WTC11 (cell line): ENCODE measurements around the gene RECK. TPM values are rescaled to one million over a fixed set of nuclear protein-coding genes. Genes with fewer than 3 reads are reported as not detected.

ENCODE experiments used
- ATAC-seq: fragments of 200-7000 bp; cut with Tn5 transposase; 2 replicates; pipeline ENCODE4 v1.10.0; 2021; ENCODE audit warnings: mild to moderate bottlenecking, moderate library complexity
- CTCF ChIA-PET: fragments of 300-600 bp; sonication (Branson Sonifier 250); formaldehyde crosslinking; loops from one replicate; lab custom pipeline; 2021; ENCODE audit warnings: antibody characterized with exemption; lab: Charles Lee
- POLR2A ChIA-PET: fragments of 350-600 bp; sonication (Branson Sonifier 250); formaldehyde crosslinking; loops from one replicate; lab custom pipeline; 2021; ENCODE audit warnings: antibody characterized with exemption; lab: Charles Lee
- DNase-seq: peaks from one replicate; pipeline ENCODE4 v3.0.0; 2021; ENCODE audit warnings: low spot score
- H3K27ac Mint-ChIP-seq: 2 replicates; pipeline ENCODE4 v1.8.0; 2021; ENCODE audit warnings: mixed read lengths
- H3K27me3 Mint-ChIP-seq: 2 replicates; pipeline ENCODE4 v1.8.0; 2021; ENCODE audit warnings: low read depth, mild to moderate bottlenecking, moderate library complexity, mixed read lengths
- H3K36me3 Mint-ChIP-seq: 2 replicates; pipeline ENCODE4 v1.8.0; 2021; ENCODE audit warnings: mixed read lengths
- H3K4me1 Mint-ChIP-seq: 2 replicates; pipeline ENCODE4 v1.8.0; 2022; ENCODE audit warnings: mixed read lengths
- H3K4me3 Mint-ChIP-seq: 2 replicates; pipeline ENCODE4 v1.8.0; 2021; ENCODE audit warnings: mild to moderate bottlenecking, moderate library complexity, mixed read lengths
- H3K9me3 Mint-ChIP-seq: 2 replicates; pipeline ENCODE4 v1.8.0; 2021; ENCODE audit warnings: mixed read lengths
- FOXJ3 ChIP-seq: sonication (generic); formaldehyde crosslinking; IDR thresholded peaks from 2 replicates; pipeline ENCODE4 v1.9.0; 2021; ENCODE audit warnings: missing genetic modification reagents, mild to moderate bottlenecking, borderline replicate concordance
- IRF2 ChIP-seq: sonication (generic); formaldehyde crosslinking; IDR thresholded peaks from 2 replicates; pipeline ENCODE4 v1.8.0; 2022; ENCODE audit warnings: low read depth, missing genetic modification reagents, borderline replicate concordance
- JUN ChIP-seq: sonication (generic); formaldehyde crosslinking; IDR thresholded peaks from 2 replicates; pipeline ENCODE4 v1.8.0; 2023; ENCODE audit warnings: mild to moderate bottlenecking, missing genetic modification reagents
- NFE2L1 ChIP-seq: sonication (generic); formaldehyde crosslinking; IDR thresholded peaks from 2 replicates; pipeline ENCODE4 v1.8.1; 2023; ENCODE audit warnings: missing genetic modification reagents
- PREB ChIP-seq: sonication (generic); formaldehyde crosslinking; IDR thresholded peaks from 2 replicates; pipeline ENCODE4 v1.8.1; 2022; ENCODE audit warnings: mild to moderate bottlenecking, missing genetic modification reagents, moderate library complexity, borderline replicate concordance
- PRRX2 ChIP-seq: fragments of 250-450 bp; sonication (Bioruptor Pico); IDR thresholded peaks from 2 replicates; pipeline ENCODE4 v1.8.0; 2021; ENCODE audit warnings: mild to moderate bottlenecking
- ZNF121 ChIP-seq: sonication (generic); formaldehyde crosslinking; IDR thresholded peaks from 2 replicates; pipeline ENCODE4 v1.8.0; 2023; ENCODE audit warnings: missing genetic modification reagents
- total RNA-seq: library from RNA; stranded (reverse); gene quantifications from 3 replicates; pipeline ENCODE4 v1.2.3, GENCODE V29; 2021
- TF ChIP-seq, protein P1 (sequence below): sonication (generic); formaldehyde crosslinking; IDR thresholded peaks from 2 replicates; pipeline ENCODE4 v1.8.0; 2023; ENCODE audit warnings: missing genetic modification reagents, mild to moderate bottlenecking, borderline replicate concordance
- TF ChIP-seq, protein P2 (sequence below): sonication (generic); formaldehyde crosslinking; IDR thresholded peaks from 2 replicates; pipeline ENCODE4 v1.8.1; 2022; ENCODE audit warnings: low read depth, missing genetic modification reagents, borderline replicate concordance
- TF ChIP-seq, protein P3 (sequence below): sonication (generic); formaldehyde crosslinking; IDR thresholded peaks from 2 replicates; pipeline ENCODE4 v1.8.0; 2022; ENCODE audit warnings: mild to moderate bottlenecking, missing genetic modification reagents
- TF ChIP-seq, protein P4 (sequence below): sonication (generic); formaldehyde crosslinking; IDR thresholded peaks from 2 replicates; pipeline ENCODE4 v1.8.1; 2023; ENCODE audit warnings: mild to moderate bottlenecking, missing genetic modification reagents, moderate library complexity
- TF ChIP-seq, protein P5 (sequence below): sonication (generic); formaldehyde crosslinking; IDR thresholded peaks from 2 replicates; pipeline ENCODE4 v1.8.1; 2023; ENCODE audit warnings: mild to moderate bottlenecking, missing genetic modification reagents

The RECK gene
- total RNA-seq, 1 experiment from 2014 or later = 11.2 TPM

DNA sequence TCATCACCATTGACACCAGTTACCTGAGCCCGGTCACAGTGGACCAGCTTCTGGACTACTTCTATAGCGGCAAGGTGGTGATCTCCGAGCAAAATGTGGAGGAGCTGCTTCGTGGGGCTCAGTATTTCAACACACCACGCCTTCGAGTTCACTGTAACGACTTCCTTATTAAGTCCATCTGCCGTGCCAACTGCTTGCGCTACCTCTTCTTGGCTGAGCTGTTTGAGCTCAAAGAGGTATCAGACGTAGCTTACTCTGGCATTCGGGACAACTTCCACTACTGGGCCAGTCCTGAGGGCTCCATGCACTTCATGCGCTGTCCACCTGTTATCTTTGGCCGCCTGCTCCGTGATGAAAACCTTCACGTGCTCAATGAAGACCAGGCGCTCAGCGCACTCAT is 133.0 kb downstream of the RECK start (continued):
- TF ChIP-seq, protein P1, sequence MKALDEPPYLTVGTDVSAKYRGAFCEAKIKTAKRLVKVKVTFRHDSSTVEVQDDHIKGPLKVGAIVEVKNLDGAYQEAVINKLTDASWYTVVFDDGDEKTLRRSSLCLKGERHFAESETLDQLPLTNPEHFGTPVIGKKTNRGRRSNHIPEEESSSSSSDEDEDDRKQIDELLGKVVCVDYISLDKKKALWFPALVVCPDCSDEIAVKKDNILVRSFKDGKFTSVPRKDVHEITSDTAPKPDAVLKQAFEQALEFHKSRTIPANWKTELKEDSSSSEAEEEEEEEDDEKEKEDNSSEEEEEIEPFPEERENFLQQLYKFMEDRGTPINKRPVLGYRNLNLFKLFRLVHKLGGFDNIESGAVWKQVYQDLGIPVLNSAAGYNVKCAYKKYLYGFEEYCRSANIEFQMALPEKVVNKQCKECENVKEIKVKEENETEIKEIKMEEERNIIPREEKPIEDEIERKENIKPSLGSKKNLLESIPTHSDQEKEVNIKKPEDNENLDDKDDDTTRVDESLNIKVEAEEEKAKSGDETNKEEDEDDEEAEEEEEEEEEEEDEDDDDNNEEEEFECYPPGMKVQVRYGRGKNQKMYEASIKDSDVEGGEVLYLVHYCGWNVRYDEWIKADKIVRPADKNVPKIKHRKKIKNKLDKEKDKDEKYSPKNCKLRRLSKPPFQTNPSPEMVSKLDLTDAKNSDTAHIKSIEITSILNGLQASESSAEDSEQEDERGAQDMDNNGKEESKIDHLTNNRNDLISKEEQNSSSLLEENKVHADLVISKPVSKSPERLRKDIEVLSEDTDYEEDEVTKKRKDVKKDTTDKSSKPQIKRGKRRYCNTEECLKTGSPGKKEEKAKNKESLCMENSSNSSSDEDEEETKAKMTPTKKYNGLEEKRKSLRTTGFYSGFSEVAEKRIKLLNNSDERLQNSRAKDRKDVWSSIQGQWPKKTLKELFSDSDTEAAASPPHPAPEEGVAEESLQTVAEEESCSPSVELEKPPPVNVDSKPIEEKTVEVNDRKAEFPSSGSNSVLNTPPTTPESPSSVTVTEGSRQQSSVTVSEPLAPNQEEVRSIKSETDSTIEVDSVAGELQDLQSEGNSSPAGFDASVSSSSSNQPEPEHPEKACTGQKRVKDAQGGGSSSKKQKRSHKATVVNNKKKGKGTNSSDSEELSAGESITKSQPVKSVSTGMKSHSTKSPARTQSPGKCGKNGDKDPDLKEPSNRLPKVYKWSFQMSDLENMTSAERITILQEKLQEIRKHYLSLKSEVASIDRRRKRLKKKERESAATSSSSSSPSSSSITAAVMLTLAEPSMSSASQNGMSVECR = no peak
- TF ChIP-seq NFE2L1 (CRISPR knock-in tag) = no peak
- TF ChIP-seq, protein P2, sequence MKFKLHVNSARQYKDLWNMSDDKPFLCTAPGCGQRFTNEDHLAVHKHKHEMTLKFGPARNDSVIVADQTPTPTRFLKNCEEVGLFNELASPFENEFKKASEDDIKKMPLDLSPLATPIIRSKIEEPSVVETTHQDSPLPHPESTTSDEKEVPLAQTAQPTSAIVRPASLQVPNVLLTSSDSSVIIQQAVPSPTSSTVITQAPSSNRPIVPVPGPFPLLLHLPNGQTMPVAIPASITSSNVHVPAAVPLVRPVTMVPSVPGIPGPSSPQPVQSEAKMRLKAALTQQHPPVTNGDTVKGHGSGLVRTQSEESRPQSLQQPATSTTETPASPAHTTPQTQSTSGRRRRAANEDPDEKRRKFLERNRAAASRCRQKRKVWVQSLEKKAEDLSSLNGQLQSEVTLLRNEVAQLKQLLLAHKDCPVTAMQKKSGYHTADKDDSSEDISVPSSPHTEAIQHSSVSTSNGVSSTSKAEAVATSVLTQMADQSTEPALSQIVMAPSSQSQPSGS (CRISPR knock-in tag) = no peak
- TF ChIP-seq ZNF121 (CRISPR knock-in tag) = no peak
- TF ChIP-seq PRRX2 (CRISPR knock-in tag) = no peak
- no peak for TF ChIP-seq IRF2 (CRISPR knock-in tag)
- TF ChIP-seq, protein P3, sequence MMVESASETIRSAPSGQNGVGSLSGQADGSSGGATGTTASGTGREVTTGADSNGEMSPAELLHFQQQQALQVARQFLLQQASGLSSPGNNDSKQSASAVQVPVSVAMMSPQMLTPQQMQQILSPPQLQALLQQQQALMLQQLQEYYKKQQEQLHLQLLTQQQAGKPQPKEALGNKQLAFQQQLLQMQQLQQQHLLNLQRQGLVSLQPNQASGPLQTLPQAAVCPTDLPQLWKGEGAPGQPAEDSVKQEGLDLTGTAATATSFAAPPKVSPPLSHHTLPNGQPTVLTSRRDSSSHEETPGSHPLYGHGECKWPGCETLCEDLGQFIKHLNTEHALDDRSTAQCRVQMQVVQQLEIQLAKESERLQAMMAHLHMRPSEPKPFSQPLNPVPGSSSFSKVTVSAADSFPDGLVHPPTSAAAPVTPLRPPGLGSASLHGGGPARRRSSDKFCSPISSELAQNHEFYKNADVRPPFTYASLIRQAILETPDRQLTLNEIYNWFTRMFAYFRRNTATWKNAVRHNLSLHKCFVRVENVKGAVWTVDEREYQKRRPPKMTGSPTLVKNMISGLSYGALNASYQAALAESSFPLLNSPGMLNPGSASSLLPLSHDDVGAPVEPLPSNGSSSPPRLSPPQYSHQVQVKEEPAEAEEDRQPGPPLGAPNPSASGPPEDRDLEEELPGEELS (CRISPR knock-in tag) = no peak
- TF ChIP-seq FOXJ3 (CRISPR knock-in tag) = no peak
- no peak for TF ChIP-seq PREB (CRISPR knock-in tag)

DNA sequence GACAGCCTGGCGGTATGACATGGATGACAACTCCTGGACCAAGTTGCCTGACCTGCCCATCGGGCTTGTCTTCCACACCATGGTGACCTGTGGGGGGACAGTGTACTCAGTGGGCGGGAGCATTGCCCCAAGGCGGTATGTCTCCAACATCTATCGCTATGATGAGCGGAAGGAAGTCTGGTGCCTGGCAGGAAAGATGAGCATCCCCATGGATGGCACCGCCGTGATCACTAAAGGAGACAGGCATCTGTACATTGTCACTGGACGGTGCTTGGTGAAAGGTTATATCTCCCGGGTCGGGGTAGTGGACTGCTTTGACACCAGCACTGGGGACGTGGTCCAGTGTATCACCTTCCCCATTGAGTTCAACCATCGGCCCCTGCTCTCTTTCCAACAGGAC is 133.8 kb downstream of the RECK start:
- Mint-ChIP-seq H3K27ac (no peak overlapping the region), H3K36me3 (no peaks in the 10 kb centered on the region), H3K27me3 (peaks cover 3% of the 10 kb centered on the region)
- TF ChIP-seq, protein P4, sequence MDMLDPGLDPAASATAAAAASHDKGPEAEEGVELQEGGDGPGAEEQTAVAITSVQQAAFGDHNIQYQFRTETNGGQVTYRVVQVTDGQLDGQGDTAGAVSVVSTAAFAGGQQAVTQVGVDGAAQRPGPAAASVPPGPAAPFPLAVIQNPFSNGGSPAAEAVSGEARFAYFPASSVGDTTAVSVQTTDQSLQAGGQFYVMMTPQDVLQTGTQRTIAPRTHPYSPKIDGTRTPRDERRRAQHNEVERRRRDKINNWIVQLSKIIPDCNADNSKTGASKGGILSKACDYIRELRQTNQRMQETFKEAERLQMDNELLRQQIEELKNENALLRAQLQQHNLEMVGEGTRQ (CRISPR knock-in tag) = no peak
- TF ChIP-seq JUN (CRISPR knock-in tag) = no peak
- TF ChIP-seq, all 79 proteins: peak for 0
- Mint-ChIP-seq H3K9me3 (no peaks in the 10 kb centered on the region), H3K4me1 (peaks cover 4% of the 10 kb centered on the region), H3K4me3 (no peak overlapping the region)
- POLR2A ChIA-PET = no interaction called here
- CTCF ChIA-PET = interaction anchor here (2.1 kb wide), 1 partner anchor 68 kb away, joined by 9 read pairs; no protein-coding TSS in a partner anchor
- DNase-seq (no peak), ATAC-seq (no peak)

DNA sequence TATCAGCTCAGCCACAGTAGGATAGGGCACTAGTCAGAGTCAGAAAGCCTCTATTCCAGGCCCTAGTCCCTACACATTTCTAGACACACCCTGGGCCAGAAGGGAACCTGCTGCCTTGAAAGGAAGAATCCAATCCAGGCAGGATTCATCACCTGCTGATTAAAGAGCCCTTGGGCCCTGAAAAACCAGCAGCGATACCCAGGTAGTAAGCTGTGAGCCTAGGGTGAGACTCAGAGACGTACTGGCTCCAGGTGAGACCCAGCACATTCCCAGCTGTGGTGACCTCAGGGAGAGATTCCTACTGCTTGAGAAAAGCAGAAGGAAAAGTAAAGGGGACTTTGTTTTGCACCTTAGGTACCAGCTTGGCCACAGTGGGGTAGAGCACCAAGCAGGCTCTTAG is 137.1 kb downstream of the RECK start:
- Mint-ChIP-seq H3K4me1 (no peaks in the 10 kb centered on the region), H3K4me3 (no peak overlapping the region), H3K27ac (no peak overlapping the region), H3K27me3 (no peaks in the 10 kb centered on the region; the same call in none of the 2 replicates), H3K9me3 (peaks cover 4% of the 10 kb centered on the region; the same call in 1 of the 2 replicates), H3K36me3 (no peaks in the 10 kb centered on the region)
- POLR2A ChIA-PET = interaction anchor here (0.5 to 1.2 kb wide), 2 partner anchors 16 to 120 kb away, joined by 3 to 8 read pairs; no protein-coding TSS in a partner anchor
- ATAC-seq (no peak), DNase-seq (no peak)
- CTCF ChIA-PET = interaction anchor here (0.7 to 1.7 kb wide), 2 partner anchors 15 to 71 kb away, joined by 3 to 5 read pairs; no protein-coding TSS in a partner anchor
- TF ChIP-seq, protein P5, sequence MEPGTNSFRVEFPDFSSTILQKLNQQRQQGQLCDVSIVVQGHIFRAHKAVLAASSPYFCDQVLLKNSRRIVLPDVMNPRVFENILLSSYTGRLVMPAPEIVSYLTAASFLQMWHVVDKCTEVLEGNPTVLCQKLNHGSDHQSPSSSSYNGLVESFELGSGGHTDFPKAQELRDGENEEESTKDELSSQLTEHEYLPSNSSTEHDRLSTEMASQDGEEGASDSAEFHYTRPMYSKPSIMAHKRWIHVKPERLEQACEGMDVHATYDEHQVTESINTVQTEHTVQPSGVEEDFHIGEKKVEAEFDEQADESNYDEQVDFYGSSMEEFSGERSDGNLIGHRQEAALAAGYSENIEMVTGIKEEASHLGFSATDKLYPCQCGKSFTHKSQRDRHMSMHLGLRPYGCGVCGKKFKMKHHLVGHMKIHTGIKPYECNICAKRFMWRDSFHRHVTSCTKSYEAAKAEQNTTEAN = no peak

Other genes with a start within 250 kb of the RECK start
- gene NPR2, start 245.3 kb upstream of the RECK start, total RNA-seq = 10.1 to 14.1 TPM (median 12.6 TPM) in 3 replicates
- gene SPAG8, start 224.7 kb upstream of the RECK start, total RNA-seq = 0.16 to 0.72 TPM (median 0.50 TPM) in 3 replicates
- gene HINT2, start 221.9 kb upstream of the RECK start, total RNA-seq = 33.6 to 42.7 TPM (median 42.1 TPM) in 3 replicates
- gene FAM221B, start 208.2 kb upstream of the RECK start, total RNA-seq = 0.11 TPM in 1 of 3 replicates, not detected in the others
- 9.5 to 10.8 TPM (median 10.2 TPM) in 3 replicates for gene TMEM8B, start 207.7 kb upstream of the RECK start, total RNA-seq
- gene OR13J1, start 166.5 kb upstream of the RECK start, total RNA-seq = not detected in 3 replicates
- 0.41 TPM in 1 of 3 replicates, not detected in the others for gene HRCT1, start 130.7 kb upstream of the RECK start, total RNA-seq
- 0.23 to 0.33 TPM in 2 of 3 replicates, not detected in the other for gene SPAAR, start 127.4 kb upstream of the RECK start, total RNA-seq
- gene OR2S2, start 78.8 kb upstream of the RECK start, total RNA-seq = not detected in 3 replicates
- 3.7 to 6.3 TPM (median 5.3 TPM) in 3 replicates for gene GLIPR2, start 99.8 kb downstream of the RECK start, total RNA-seq
- 0.16 to 0.48 TPM (median 0.20 TPM) in 3 replicates for gene CCIN, start 132.5 kb downstream of the RECK start, total RNA-seq
- 213 to 220 TPM (median 220 TPM) in 3 replicates for gene CLTA, start 154.0 kb downstream of the RECK start, total RNA-seq
- 4.6 to 9.0 TPM (median 8.9 TPM) in 3 replicates for gene GNE, start 221.5 kb downstream of the RECK start, total RNA-seq